K562 (cell line): ENCODE results near the gene UIMC1. TPM values are rescaled to one million over a fixed set of nuclear protein-coding genes. Genes with fewer than 3 reads are reported as not detected.

Experiments used
- CREB3 ChIP-seq: fragments of 450-650 bp; conservative IDR thresholded peaks from 2 replicates; pipeline ENCODE4 v1.6.1; 2016; ENCODE audit warnings: missing genetic modification characterization, low read depth, mild to moderate bottlenecking, missing compliant biosample characterization, moderate library complexity
- FOSL1 ChIP-seq: fragments of 200-800 bp; sonication (Bioruptor generic); conservative IDR thresholded peaks from 2 replicates; pipeline ENCODE4 v1.6.1; 2016; ENCODE audit warnings: missing genetic modification characterization, missing compliant biosample characterization
- GTF2F1 ChIP-seq: IDR thresholded peaks from 2 replicates; pipeline ENCODE4 v1.6.1; 2011; ENCODE audit warnings: low read depth, low read length, improper control_type of control experiment
- MYC ChIP-seq, 2 experiments: fragments of 250-450 bp in 1 of 2; sonication (Bioruptor Pico) in 1 of 2; IDR thresholded peaks; 2 replicates each; pipeline versions ENCODE4 v1.5.1 to v1.6.1; 2012 to 2021; ENCODE audit warnings: low read depth in 2 of 2, borderline replicate concordance in 1 of 2, improper control_type of control experiment in 1 of 2, low read length in 1 of 2, mild to moderate bottlenecking in 1 of 2, moderate library complexity in 1 of 2
- PHF21A ChIP-seq: fragments of 450-650 bp; IDR thresholded peaks from 2 replicates; pipeline ENCODE4 v1.6.1; 2017; ENCODE audit warnings: low read depth, borderline replicate concordance
- RAD51 ChIP-seq: fragments of 450-650 bp; IDR thresholded peaks from 2 replicates; pipeline ENCODE4 v1.7.1; 2016; ENCODE audit warnings: low read depth, mild to moderate bottlenecking, borderline replicate concordance
- SMARCE1 ChIP-seq: fragments of 450-650 bp; IDR thresholded peaks from 2 replicates; pipeline ENCODE4 v1.7.1; 2016; ENCODE audit warnings: mild to moderate bottlenecking
- U2AF1 ChIP-seq: fragments of 200-400 bp; formaldehyde crosslinking; optimal IDR thresholded peaks from 2 replicates; pipeline ENCODE3; 2017; ENCODE audit warnings: mild to moderate bottlenecking, low read depth, low read length, moderate library complexity
- ZNF511 ChIP-seq: sonication (generic); formaldehyde crosslinking; IDR thresholded peaks from 2 replicates; pipeline ENCODE4 v1.8.0; 2022; ENCODE audit warnings: mild to moderate bottlenecking, missing genetic modification reagents
- ZNF76 ChIP-seq: fragments of 250-450 bp; sonication (Bioruptor Pico); IDR thresholded peaks from 2 replicates; pipeline ENCODE4 v1.4.0; 2020; ENCODE audit warnings: mild to moderate bottlenecking, moderate library complexity, borderline replicate concordance
- polyA plus RNA-seq, 8 experiments: library from polyadenylated mRNA; depleted of rRNA in 4 of 8; stranded (reverse) in 5 of 8; unstranded in 3 of 8; fragments of >200 nt; fragmentation: Nextera tagmentation in 2 of 8; fragmentation: Illumina TruSeq in 1 of 8; extraction: Ambion mirVana in 2 of 8; extraction: Trizol in 1 of 8; gene quantifications; 2 replicates each; pipeline versions ENCODE4 v1.2.1 to v1.2.3, GENCODE V29; 2011 to 2014; ENCODE audit warnings: inconsistent platforms in 1 of 8, missing spikeins in 1 of 8
- total RNA-seq, 7 experiments: library from RNA; depleted of rRNA in 6 of 7; stranded (reverse); fragments of >200 nt in 6 of 7; fragmentation: Illumina TruSeq in 2 of 7; extraction: Trizol in 2 of 7; gene quantifications; 2 replicates each; pipeline versions ENCODE4 v1.2.1 to v1.2.3, GENCODE V29; 2011 to 2021; ENCODE audit warnings: low replicate concordance in 1 of 7
- TF ChIP-seq, protein P1 (sequence below): fragments of 450-650 bp; IDR thresholded peaks from 2 replicates; pipeline ENCODE4 v1.6.1; 2017; ENCODE audit warnings: mild to moderate bottlenecking, moderate library complexity
- TF ChIP-seq, protein P2 (sequence below): fragments of 450-650 bp; IDR thresholded peaks from one replicate; pipeline ENCODE4 v1.6.1; 2018; ENCODE audit warnings: mild to moderate bottlenecking, moderate library complexity; ENCODE audit not compliant: partially characterized antibody
- TF ChIP-seq, protein P3 (sequence below): fragments of 250-450 bp; sonication (Bioruptor Pico); IDR thresholded peaks from 2 replicates; pipeline ENCODE4 v1.4.0; 2020

UIMC1 gene
- total and polyA plus RNA-seq, 9 of the 15 experiments (the other 6 are each of a cell fraction or from before 2014, with no cell fraction given) = 14.9 to 51.7 (median 36.8) TPM

DNA sequence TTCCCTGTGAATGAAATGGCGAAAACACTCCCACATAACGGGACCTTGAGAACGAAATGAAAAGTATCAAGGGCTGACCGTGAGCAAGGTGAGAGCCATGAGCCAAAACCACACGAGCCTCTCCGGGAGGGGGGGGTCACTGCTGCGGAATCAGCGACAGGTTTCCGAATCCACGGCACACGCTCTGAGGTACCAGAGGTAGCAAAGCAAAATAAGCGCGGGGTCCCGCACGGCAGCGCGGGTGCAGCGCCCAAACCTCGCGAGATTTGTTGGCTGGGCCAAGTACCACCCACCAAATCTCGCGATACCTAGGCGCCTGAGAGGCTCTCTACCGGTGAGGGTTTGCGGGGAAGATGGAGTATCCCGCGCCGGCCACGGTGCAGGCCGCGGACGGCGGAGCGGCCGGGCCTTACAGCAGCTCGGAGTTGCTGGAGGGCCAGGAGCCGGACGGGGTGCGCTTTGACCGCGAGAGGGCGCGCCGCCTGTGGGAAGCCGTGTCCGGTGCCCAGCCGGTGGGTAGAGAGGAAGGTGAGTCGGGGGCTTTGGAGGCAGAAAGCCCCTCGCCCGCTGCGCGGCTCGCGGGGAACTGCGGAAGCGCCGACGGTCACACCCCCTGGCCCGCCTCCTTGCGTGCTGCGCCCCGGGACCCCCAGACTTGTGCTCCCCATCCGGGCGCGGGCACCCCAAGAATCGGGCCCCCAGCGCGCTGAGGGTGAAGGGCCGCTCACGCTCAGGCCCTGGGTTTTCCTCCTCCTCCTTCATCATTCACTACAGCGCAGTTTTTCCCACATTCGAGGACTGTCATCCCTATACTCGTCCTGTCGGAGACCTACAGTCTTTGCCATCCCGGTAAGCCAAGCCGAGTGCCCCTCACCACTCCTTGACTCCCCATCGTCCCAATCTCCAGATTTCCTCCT is 16.1 kb upstream of the UIMC1 start, which contains the start of gene ZNF346 (continued):
- TF ChIP-seq, protein P1, sequence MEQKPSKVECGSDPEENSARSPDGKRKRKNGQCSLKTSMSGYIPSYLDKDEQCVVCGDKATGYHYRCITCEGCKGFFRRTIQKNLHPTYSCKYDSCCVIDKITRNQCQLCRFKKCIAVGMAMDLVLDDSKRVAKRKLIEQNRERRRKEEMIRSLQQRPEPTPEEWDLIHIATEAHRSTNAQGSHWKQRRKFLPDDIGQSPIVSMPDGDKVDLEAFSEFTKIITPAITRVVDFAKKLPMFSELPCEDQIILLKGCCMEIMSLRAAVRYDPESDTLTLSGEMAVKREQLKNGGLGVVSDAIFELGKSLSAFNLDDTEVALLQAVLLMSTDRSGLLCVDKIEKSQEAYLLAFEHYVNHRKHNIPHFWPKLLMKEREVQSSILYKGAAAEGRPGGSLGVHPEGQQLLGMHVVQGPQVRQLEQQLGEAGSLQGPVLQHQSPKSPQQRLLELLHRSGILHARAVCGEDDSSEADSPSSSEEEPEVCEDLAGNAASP = no peak
- TF ChIP-seq FOSL1 (tag) = 0 out of 2 replicates have a peak, but pooled peaks have one; percentile 16
- peak; percentile 24 for TF ChIP-seq U2AF1
- peak; percentile 39; the same call in 1 of the 2 replicates for TF ChIP-seq GTF2F1
- TF ChIP-seq SMARCE1 = 0 out of 2 replicates have a peak, but pooled peaks have one; percentile 11
- TF ChIP-seq PHF21A = no peak
- TF ChIP-seq, protein P2, sequence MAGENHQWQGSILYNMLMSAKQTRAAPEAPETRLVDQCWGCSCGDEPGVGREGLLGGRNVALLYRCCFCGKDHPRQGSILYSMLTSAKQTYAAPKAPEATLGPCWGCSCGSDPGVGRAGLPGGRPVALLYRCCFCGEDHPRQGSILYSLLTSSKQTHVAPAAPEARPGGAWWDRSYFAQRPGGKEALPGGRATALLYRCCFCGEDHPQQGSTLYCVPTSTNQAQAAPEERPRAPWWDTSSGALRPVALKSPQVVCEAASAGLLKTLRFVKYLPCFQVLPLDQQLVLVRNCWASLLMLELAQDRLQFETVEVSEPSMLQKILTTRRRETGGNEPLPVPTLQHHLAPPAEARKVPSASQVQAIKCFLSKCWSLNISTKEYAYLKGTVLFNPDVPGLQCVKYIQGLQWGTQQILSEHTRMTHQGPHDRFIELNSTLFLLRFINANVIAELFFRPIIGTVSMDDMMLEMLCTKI = no peak
- no peak for TF ChIP-seq CREB3 (tag)
- peak; percentile 66; the same call in 1 of the 2 replicates for TF ChIP-seq MYC (IDR thresholded peaks at IDR 0.05; ENCODE audit: low read depth, low read length)
- TF ChIP-seq MYC (CRISPR knock-in tag; IDR thresholded peaks at IDR 0.05; ENCODE audit: borderline replicate concordance, low read depth) = peak; percentile 39; the same call in 1 of the 2 replicates
- TF ChIP-seq ZNF76 (CRISPR knock-in tag) = no peak
- no peak for TF ChIP-seq RAD51
- TF ChIP-seq, protein P3, sequence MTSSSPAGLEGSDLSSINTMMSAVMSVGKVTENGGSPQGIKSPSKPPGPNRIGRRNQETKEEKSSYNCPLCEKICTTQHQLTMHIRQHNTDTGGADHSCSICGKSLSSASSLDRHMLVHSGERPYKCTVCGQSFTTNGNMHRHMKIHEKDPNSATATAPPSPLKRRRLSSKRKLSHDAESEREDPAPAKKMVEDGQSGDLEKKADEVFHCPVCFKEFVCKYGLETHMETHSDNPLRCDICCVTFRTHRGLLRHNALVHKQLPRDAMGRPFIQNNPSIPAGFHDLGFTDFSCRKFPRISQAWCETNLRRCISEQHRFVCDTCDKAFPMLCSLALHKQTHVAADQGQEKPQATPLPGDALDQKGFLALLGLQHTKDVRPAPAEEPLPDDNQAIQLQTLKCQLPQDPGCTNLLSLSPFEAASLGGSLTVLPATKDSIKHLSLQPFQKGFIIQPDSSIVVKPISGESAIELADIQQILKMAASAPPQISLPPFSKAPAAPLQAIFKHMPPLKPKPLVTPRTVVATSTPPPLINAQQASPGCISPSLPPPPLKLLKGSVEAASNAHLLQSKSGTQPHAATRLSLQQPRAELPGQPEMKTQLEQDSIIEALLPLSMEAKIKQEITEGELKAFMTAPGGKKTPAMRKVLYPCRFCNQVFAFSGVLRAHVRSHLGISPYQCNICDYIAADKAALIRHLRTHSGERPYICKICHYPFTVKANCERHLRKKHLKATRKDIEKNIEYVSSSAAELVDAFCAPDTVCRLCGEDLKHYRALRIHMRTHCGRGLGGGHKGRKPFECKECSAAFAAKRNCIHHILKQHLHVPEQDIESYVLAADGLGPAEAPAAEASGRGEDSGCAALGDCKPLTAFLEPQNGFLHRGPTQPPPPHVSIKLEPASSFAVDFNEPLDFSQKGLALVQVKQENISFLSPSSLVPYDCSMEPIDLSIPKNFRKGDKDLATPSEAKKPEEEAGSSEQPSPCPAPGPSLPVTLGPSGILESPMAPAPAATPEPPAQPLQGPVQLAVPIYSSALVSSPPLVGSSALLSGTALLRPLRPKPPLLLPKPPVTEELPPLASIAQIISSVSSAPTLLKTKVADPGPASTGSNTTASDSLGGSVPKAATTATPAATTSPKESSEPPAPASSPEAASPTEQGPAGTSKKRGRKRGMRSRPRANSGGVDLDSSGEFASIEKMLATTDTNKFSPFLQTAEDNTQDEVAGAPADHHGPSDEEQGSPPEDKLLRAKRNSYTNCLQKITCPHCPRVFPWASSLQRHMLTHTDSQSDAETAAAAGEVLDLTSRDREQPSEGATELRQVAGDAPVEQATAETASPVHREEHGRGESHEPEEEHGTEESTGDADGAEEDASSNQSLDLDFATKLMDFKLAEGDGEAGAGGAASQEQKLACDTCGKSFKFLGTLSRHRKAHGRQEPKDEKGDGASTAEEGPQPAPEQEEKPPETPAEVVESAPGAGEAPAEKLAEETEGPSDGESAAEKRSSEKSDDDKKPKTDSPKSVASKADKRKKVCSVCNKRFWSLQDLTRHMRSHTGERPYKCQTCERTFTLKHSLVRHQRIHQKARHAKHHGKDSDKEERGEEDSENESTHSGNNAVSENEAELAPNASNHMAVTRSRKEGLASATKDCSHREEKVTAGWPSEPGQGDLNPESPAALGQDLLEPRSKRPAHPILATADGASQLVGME = 0 out of 2 replicates have a peak, but pooled peaks have one; percentile 46
- TF ChIP-seq ZNF511 (CRISPR knock-in tag) = peak; percentile 6; the same call in 1 of the 2 replicates
